ENCODE data around the gene FOXJ1.

DNA sequence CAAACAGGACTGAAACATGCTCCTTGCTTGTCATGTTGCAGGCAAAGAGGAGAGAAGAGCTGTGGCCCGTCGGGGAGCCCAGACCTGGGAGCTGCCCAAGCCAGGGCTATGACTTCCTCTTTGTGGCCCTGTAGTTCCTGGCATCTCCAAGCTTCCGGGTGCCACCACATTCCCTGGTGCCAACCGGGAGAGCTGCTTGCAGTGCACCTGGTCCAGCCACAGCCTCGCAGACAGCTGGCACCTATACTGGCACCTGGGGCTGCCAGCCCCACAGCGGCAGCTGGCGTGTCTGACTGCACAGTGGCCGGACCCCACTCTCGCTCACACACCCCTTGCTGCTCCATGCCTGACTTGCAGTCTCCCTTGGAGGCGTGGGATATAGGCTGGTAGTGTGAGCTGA lies 37.1 kb upstream of the FOXJ1 start:
- TF ChIP-seq, protein P1, sequence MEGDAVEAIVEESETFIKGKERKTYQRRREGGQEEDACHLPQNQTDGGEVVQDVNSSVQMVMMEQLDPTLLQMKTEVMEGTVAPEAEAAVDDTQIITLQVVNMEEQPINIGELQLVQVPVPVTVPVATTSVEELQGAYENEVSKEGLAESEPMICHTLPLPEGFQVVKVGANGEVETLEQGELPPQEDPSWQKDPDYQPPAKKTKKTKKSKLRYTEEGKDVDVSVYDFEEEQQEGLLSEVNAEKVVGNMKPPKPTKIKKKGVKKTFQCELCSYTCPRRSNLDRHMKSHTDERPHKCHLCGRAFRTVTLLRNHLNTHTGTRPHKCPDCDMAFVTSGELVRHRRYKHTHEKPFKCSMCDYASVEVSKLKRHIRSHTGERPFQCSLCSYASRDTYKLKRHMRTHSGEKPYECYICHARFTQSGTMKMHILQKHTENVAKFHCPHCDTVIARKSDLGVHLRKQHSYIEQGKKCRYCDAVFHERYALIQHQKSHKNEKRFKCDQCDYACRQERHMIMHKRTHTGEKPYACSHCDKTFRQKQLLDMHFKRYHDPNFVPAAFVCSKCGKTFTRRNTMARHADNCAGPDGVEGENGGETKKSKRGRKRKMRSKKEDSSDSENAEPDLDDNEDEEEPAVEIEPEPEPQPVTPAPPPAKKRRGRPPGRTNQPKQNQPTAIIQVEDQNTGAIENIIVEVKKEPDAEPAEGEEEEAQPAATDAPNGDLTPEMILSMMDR (IDR thresholded peaks at IDR 0.05; ENCODE audit: low read depth, low read length, poor library complexity, severe bottlenecking), result no peak
- no peak for TF ChIP-seq EZH2phosphoT487 (IDR thresholded peaks at IDR 0.05; ENCODE audit: borderline replicate concordance, low read length)
